OCI-LY7 (cell line): ENCODE results near the gene ADCY9. TPM values are rescaled to one million over a fixed set of nuclear protein-coding genes. Genes with fewer than 3 reads are reported as not detected.

Source experiments
- BruUV-seq: library from RNA; stranded (reverse); fragments of 400-500 nt; replicated peaks from 2 replicates; lab custom pipeline; 2021; lab: Mats Ljungman, UMichigan
- CTCF ChIA-PET: fragments of 300-600 bp; sonication (Branson Sonifier 250); formaldehyde crosslinking; loops from one replicate; lab custom pipeline; 2022; ENCODE audit warnings: antibody characterized with exemption; ENCODE audit not compliant: unreplicated experiment; lab: Charles Lee
- POLR2A ChIA-PET: fragments of 300-600 bp; sonication (Branson Sonifier 250); formaldehyde crosslinking; loops from one replicate; lab custom pipeline; 2022; ENCODE audit warnings: antibody characterized with exemption; lab: Charles Lee
- DNase-seq: peaks from one replicate; pipeline ENCODE4 v3.0.0-alpha.2; 2015; ENCODE audit warnings: low spot score
- H2AFZ ChIP-seq: fragments of 200-600 bp; sonication (generic), shearing (Covaris generic); 2 replicates; pipeline ENCODE4 v1.6.1; 2014; ENCODE audit warnings: mild to moderate bottlenecking, antibody characterized with exemption, low read length, moderate library complexity
- H3K27ac ChIP-seq: fragments of 200-600 bp; sonication (generic); 2 replicates; pipeline ENCODE4 v1.5.1; 2014; ENCODE audit warnings: mixed run types, low read depth, mild to moderate bottlenecking, moderate library complexity, low read length, inconsistent platforms; ENCODE audit not compliant: poor library complexity, severe bottlenecking
- H3K36me3 ChIP-seq: fragments of 200-600 bp; sonication (generic); 2 replicates; pipeline ENCODE4 v1.6.1; 2014; ENCODE audit warnings: mild to moderate bottlenecking, antibody characterized with exemption, low read length, moderate library complexity, mixed read lengths; ENCODE audit not compliant: insufficient read depth
- H3K4me1 ChIP-seq: fragments of 200-600 bp; sonication (generic); 2 replicates; pipeline ENCODE4 v1.5.1; 2014; ENCODE audit warnings: mild to moderate bottlenecking, low read length; ENCODE audit not compliant: insufficient read depth, poor library complexity, severe bottlenecking
- H3K4me2 ChIP-seq: fragments of 200-600 bp; sonication (generic); 2 replicates; pipeline ENCODE4 v1.6.1; 2014; ENCODE audit warnings: mild to moderate bottlenecking, low read length
- H3K4me3 ChIP-seq: fragments of 200-600 bp; sonication (generic); 2 replicates; pipeline ENCODE4 v1.5.1; 2014; ENCODE audit warnings: mild to moderate bottlenecking, low read depth, low read length; ENCODE audit not compliant: poor library complexity, severe bottlenecking
- H3K79me2 ChIP-seq: fragments of 200-600 bp; sonication (generic); 2 replicates; pipeline ENCODE4 v1.6.1; 2016; ENCODE audit warnings: low read depth, mild to moderate bottlenecking, low read length, moderate library complexity, mixed read lengths; ENCODE audit not compliant: insufficient read depth
- H3K9me2 ChIP-seq: fragments of 200-600 bp; sonication (generic); 2 replicates; pipeline ENCODE4 v1.6.1; 2016; ENCODE audit warnings: mild to moderate bottlenecking, low read length, mixed read lengths; ENCODE audit not compliant: insufficient read depth
- H3K9me3 ChIP-seq: fragments of 200-600 bp; sonication (generic); 2 replicates; pipeline ENCODE4 v1.6.1; 2014; ENCODE audit warnings: mild to moderate bottlenecking, mixed run types, low read length, mixed read lengths
- H4K20me1 ChIP-seq: fragments of 200-600 bp; sonication (generic); 2 replicates; pipeline ENCODE4 v1.6.1; 2014; ENCODE audit warnings: mild to moderate bottlenecking, antibody characterized with exemption, low read length, moderate library complexity, mixed read lengths; ENCODE audit not compliant: insufficient read depth
- CTCF ChIP-seq: fragments of 200-600 bp; sonication (generic); conservative IDR thresholded peaks from 2 replicates; pipeline ENCODE4 v1.5.1; 2014; ENCODE audit warnings: mild to moderate bottlenecking, antibody characterized with exemption, low read length, moderate library complexity, mixed read lengths
- EZH2phosphoT487 ChIP-seq: fragments of 200-600 bp; sonication (generic); IDR thresholded peaks from 2 replicates; pipeline ENCODE4 v1.6.1; 2018; ENCODE audit warnings: low read depth, borderline replicate concordance, mild to moderate bottlenecking, mixed run types, antibody characterized with exemption, low read length, moderate library complexity, mixed read lengths
- intact Hi-C: fragments of 100-400 bp; cut with micrococcal nuclease; formaldehyde crosslinking; loops from one replicate; pipeline ENCODE4 v1.10.0; 2022; ENCODE audit not compliant: unreplicated experiment
- total RNA-seq, 2 experiments: library from RNA; depleted of rRNA in 1 of 2; stranded (reverse); fragments of >200 nt in 1 of 2; shearing (Covaris generic) in 1 of 2; gene quantifications; 2 replicates each; pipeline ENCODE4 v1.2.3, GENCODE V29; 2014 to 2022

ADCY9 gene
- total RNA-seq, 2 experiments from 2014 or later = 0.22 to 0.34 TPM

DNA sequence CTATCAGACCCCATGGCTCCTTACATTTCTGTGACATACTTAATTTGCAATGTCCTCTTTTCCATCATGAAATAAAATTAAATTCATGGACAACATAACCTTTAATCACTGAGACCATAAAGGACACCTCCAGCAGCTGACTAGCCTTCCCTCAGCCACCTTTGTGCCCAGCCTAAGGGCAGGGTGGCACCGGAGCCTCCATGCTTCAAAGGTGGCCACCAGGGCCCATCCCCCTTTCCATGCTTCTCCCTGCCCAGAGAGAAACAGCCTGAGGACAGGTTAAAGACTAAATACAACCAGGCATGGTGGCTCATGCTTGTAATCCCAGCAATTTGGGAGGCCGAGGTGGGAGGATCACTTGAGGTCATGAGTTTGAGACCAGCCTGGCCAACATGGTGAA, 94.3 kb downstream of the ADCY9 start:
- no peaks in the 10 kb centered on the region for H3K36me3 ChIP-seq
- no peak overlapping the region for H2AFZ ChIP-seq
- intact Hi-C loops = no loop called here
- no peaks in the 10 kb centered on the region for H3K4me1 ChIP-seq
- no peaks in the 10 kb centered on the region for H4K20me1 ChIP-seq
- no TSS peak for BruUV-seq
- ChIA-PET POLR2A (interaction anchor here (0.6 kb wide), 1 partner anchor 17 kb away, joined by 4 read pairs; no protein-coding TSS in a partner anchor), CTCF (no interaction called here)
- no peak overlapping the region for H3K4me2 ChIP-seq
- TF ChIP-seq CTCF = no peak
- TF ChIP-seq EZH2phosphoT487 = no peak
- H3K9me3 ChIP-seq = no peaks in the 10 kb centered on the region
- H3K9me2 ChIP-seq = no peaks in the 10 kb centered on the region
- H3K4me3 ChIP-seq = no peak overlapping the region
- no peak overlapping the region for H3K27ac ChIP-seq
- no peak for DNase-seq
- no peaks in the 10 kb centered on the region for H3K79me2 ChIP-seq

DNA sequence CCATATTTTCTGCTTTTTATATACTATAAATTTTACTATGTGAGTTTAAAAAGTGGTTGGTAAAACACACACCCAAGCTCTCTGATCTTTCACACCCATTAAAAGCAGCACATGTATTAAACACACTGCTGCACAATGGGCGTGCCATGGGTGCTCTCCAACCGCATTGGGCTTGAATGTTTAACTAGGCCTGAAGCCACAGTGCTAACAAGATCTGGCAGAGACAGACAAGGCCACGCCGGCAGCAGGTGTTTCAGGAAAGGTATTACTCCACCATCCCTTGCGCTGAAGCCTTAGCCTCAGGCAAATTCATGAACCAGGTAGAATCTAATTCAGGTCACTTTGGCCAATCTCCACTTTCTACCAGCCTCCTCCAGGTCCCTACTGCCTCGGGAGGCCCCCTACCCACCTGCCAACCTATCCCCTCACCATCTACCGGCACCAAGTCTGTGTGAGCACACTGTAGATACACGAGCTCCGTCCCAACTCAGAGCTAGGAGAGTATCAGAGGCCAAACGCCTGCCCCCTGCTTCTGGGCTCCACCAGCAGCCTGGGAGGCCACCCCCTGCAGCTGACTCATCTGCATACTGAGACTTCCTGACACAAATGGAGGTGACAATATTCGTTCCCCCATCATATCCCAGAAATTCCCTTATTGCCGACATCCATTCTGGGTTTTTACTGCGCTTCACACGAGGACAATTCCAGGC, 95.0 kb downstream of the ADCY9 start:
- H3K36me3 ChIP-seq = no peaks in the 10 kb centered on the region
- ChIA-PET POLR2A (no interaction called here), CTCF (no interaction called here)
- no peak for DNase-seq
- no peak overlapping the region for H3K4me2 ChIP-seq
- no peak overlapping the region for H2AFZ ChIP-seq
- no peaks in the 10 kb centered on the region for H3K4me1 ChIP-seq
- TF ChIP-seq EZH2phosphoT487 (no peak), CTCF (no peak)
- intact Hi-C loops = no loop called here
- H3K9me3 ChIP-seq = no peaks in the 10 kb centered on the region
- no peak overlapping the region for H3K27ac ChIP-seq
- H3K4me3 ChIP-seq = no peak overlapping the region
- BruUV-seq = no TSS peak
- no peaks in the 10 kb centered on the region for H4K20me1 ChIP-seq
- no peaks in the 10 kb centered on the region for H3K79me2 ChIP-seq
- no peaks in the 10 kb centered on the region for H3K9me2 ChIP-seq

- Histone ChIP-seq H3K4me3 (no peak overlapping the region), H3K27ac (no peak overlapping the region), H2AFZ (no peak overlapping the region), H3K4me1 (no peaks in the 10 kb centered on the region), H3K36me3 (no peaks in the 10 kb centered on the region), H3K79me2 (no peaks in the 10 kb centered on the region), H3K9me2 (no peaks in the 10 kb centered on the region), H3K9me3 (no peaks in the 10 kb centered on the region), H4K20me1 (no peaks in the 10 kb centered on the region), H3K4me2 (no peak overlapping the region)
- TF ChIP-seq CTCF = no peak
- TF ChIP-seq EZH2phosphoT487 = no peak
- intact Hi-C loops = no loop called here
- POLR2A ChIA-PET = no interaction called here
- DNase-seq = no peak
- CTCF ChIA-PET = no interaction called here
- BruUV-seq = no TSS peak
These were observed 96.9 kb downstream of the ADCY9 start for GRCh38 chr16:4019371-4019791.
